HCT116 (cell line): Measurements from ENCODE around the gene POU5F2. TPM values are rescaled to one million over a fixed set of nuclear protein-coding genes. Genes with fewer than 3 reads are reported as not detected.

Experiments used
- ATAC-seq: fragments of 200-7000 bp; cut with Tn5 transposase; 2 replicates; pipeline ENCODE4 v1.9.1; 2020; ENCODE audit warnings: mild to moderate bottlenecking, moderate library complexity
- BruUV-seq: library from RNA; stranded (reverse); fragments of 400-500 nt; replicated peaks from 2 replicates; lab custom pipeline; 2021; lab: Mats Ljungman, UMichigan
- CTCF ChIA-PET: fragments of 300-600 bp; sonication (Branson Sonifier 250); formaldehyde crosslinking; loops from one replicate; lab custom pipeline; 2021; ENCODE audit warnings: antibody characterized with exemption; lab: Charles Lee
- POLR2A ChIA-PET: fragments of 300-600, 350-600 bp; sonication (Branson Sonifier 250); formaldehyde crosslinking; loops from one replicate; lab custom pipeline; 2021; ENCODE audit warnings: antibody characterized with exemption; lab: Charles Lee
- RAD21 ChIA-PET, 2 experiments: fragments of 300-600 bp; sonication (Branson Sonifier 250); formaldehyde crosslinking; loops; one replicate each; lab custom pipeline; 2023; ENCODE audit warnings: low total read pairs in 2 of 2; ENCODE audit not compliant: uncharacterized antibody in 2 of 2, unreplicated experiment in 2 of 2, low non-redundant PET in 1 of 2; lab: Charles Lee
- DNase-seq: peaks from one replicate; pipeline ENCODE4 v3.0.0-alpha.2; 2010; ENCODE audit warnings: low read depth, low spot score
- H2AFZ ChIP-seq: fragments of 200-600 bp; shearing (Covaris generic), sonication (generic); 2 replicates; pipeline ENCODE4 v1.6.1; 2017; ENCODE audit warnings: low read depth, mixed run types, mixed read lengths, antibody characterized with exemption, low read length; ENCODE audit not compliant: poor library complexity, severe bottlenecking
- H3K27ac ChIP-seq: 2 replicates; pipeline ENCODE4 v1.5.1; 2012; ENCODE audit warnings: low read depth, low read length
- H3K27me3 ChIP-seq: fragments of 200-600 bp; sonication (generic); 2 replicates; pipeline ENCODE4 v1.6.1; 2016; ENCODE audit warnings: mixed run types, low read length, mixed read lengths; ENCODE audit not compliant: insufficient read depth
- H3K36me3 ChIP-seq, 2 experiments: fragments of 200-500 bp in 1 of 2; fragments of 200-600 bp in 1 of 2; sonication (Bioruptor generic) in 1 of 2; sonication (generic) in 1 of 2; 2 replicates each; pipeline versions ENCODE4 v1.5.1 to v1.6.1; 2014 to 2016; ENCODE audit warnings: low read length in 2 of 2, inconsistent platforms in 1 of 2, mixed read lengths in 1 of 2, mixed run types in 1 of 2; ENCODE audit not compliant: insufficient read depth in 2 of 2, control insufficient read depth in 1 of 2
- H3K4me1 ChIP-seq, 2 experiments: fragments of 200-600 bp in 1 of 2; sonication (generic) in 1 of 2; 2 replicates each; pipeline versions ENCODE4 v1.5.1 to v1.6.1; 2012 to 2017; ENCODE audit warnings: low read length in 2 of 2, inconsistent platforms in 1 of 2, mild to moderate bottlenecking in 1 of 2, mixed read lengths in 1 of 2, mixed run types in 1 of 2, moderate library complexity in 1 of 2; ENCODE audit not compliant: insufficient read depth in 2 of 2, control insufficient read depth in 1 of 2
- H3K4me2 ChIP-seq: fragments of 200-600 bp; sonication (generic); 2 replicates; pipeline ENCODE4 v1.6.1; 2017; ENCODE audit warnings: mixed run types, low read length, mixed read lengths
- H3K4me3 ChIP-seq, 2 experiments: fragments of 200-600 bp in 1 of 2; sonication (generic) in 1 of 2; replicated peaks in 1 of 2; 2 replicates each; pipeline ENCODE4 v1.5.1; 2011 to 2016; ENCODE audit warnings: low read length in 2 of 2, control low read depth in 1 of 2, low read depth in 1 of 2, mild to moderate bottlenecking in 1 of 2, mixed read lengths in 1 of 2, mixed run types in 1 of 2
- H3K79me2 ChIP-seq: fragments of 200-600 bp; sonication (generic); 2 replicates; pipeline ENCODE4 v1.6.1; 2017; ENCODE audit warnings: mild to moderate bottlenecking, mixed run types, low read length, moderate library complexity, mixed read lengths; ENCODE audit not compliant: insufficient read depth
- H3K9ac ChIP-seq: fragments of 200-600 bp; sonication (generic); 2 replicates; pipeline ENCODE4 v1.6.1; 2016; ENCODE audit warnings: low read length, mixed read lengths
- H3K9me2 ChIP-seq: fragments of 200-600 bp; sonication (generic), shearing (Covaris generic); 2 replicates; pipeline ENCODE4 v1.6.1; 2017; ENCODE audit warnings: mixed run types, mild to moderate bottlenecking, moderate library complexity; ENCODE audit not compliant: insufficient read depth
- H3K9me3 ChIP-seq, 2 experiments: fragments of 200-500 bp in 1 of 2; fragments of 200-600 bp in 1 of 2; sonication (Bioruptor generic) in 1 of 2; sonication (generic) in 1 of 2; 2 replicates each; pipeline ENCODE4 v1.6.1; 2014 to 2017; ENCODE audit warnings: low read length in 2 of 2, mixed read lengths in 2 of 2, inconsistent platforms in 1 of 2, low read depth in 1 of 2, mild to moderate bottlenecking in 1 of 2, mixed run types in 1 of 2, moderate library complexity in 1 of 2; ENCODE audit not compliant: control insufficient read depth in 1 of 2, insufficient read depth in 1 of 2
- H4K20me1 ChIP-seq: fragments of 200-600 bp; sonication (generic), shearing (Covaris generic); 2 replicates; pipeline ENCODE4 v1.6.1; 2017; ENCODE audit warnings: mixed run types, mild to moderate bottlenecking, moderate library complexity; ENCODE audit not compliant: insufficient read depth
- CTCF ChIP-seq, 3 experiments: fragments of 200-600 bp in 1 of 3; sonication (generic) in 1 of 3; IDR thresholded peaks in 2 of 3; conservative IDR thresholded peaks in 1 of 3; 2 replicates each; pipeline ENCODE4 v1.5.1; 2012 to 2017; ENCODE audit warnings: low read depth in 2 of 3, low read length in 2 of 3, antibody characterized with exemption in 1 of 3, borderline replicate concordance in 1 of 3, control low read depth in 1 of 3, mild to moderate bottlenecking in 1 of 3, mixed read lengths in 1 of 3, mixed run types in 1 of 3, moderate library complexity in 1 of 3; ENCODE audit not compliant: insufficient read depth in 1 of 3
- POLR2A ChIP-seq: IDR thresholded peaks from 2 replicates; pipeline ENCODE4 v1.7.0; 2011; ENCODE audit warnings: borderline replicate concordance; ENCODE audit not compliant: insufficient read depth, insufficient read length; ENCODE audit errors: extremely low read depth
- SP1 ChIP-seq: IDR thresholded peaks from 2 replicates; pipeline ENCODE4 v1.6.1; 2012; ENCODE audit warnings: low read depth
- ZNF274 ChIP-seq: fragments of 200-500 bp; sonication (Bioruptor generic); IDR thresholded peaks from 2 replicates; pipeline ENCODE4 v1.6.1; 2014; ENCODE audit warnings: mild to moderate bottlenecking, low read depth, low read length, inconsistent platforms
- intact Hi-C: fragments of 100-400 bp; cut with micrococcal nuclease; formaldehyde crosslinking; loops from 2 replicates; pipeline ENCODE4 v1.10.0; 2022
- total RNA-seq: library from RNA; stranded (reverse); gene quantifications from one replicate; pipeline ENCODE4 v1.2.1, GENCODE V29; 2021; ENCODE audit not compliant: unreplicated experiment

Gene POU5F2
- total RNA-seq, 1 experiment from 2014 or later, result 0.44 TPM

- Histone ChIP-seq H3K4me1 (no peaks in the 10 kb centered on the region), H3K27me3 (no peaks in the 10 kb centered on the region), H3K4me2 (no peak overlapping the region), H4K20me1 (no peaks in the 10 kb centered on the region), H3K9me3 (no peaks in the 10 kb centered on the region), H3K27ac (no peak overlapping the region), H3K36me3 (no peaks in the 10 kb centered on the region), H3K4me3 (no peak overlapping the region), H3K79me2 (no peaks in the 10 kb centered on the region), H2AFZ (no peak overlapping the region), H3K9me2 (no peaks in the 10 kb centered on the region), H3K9ac (no peak overlapping the region)
- ChIA-PET RAD21 (no interaction called here), CTCF (no interaction called here), POLR2A (no interaction called here)
- no peak for DNase-seq
- TF ChIP-seq CTCF (IDR thresholded peaks at IDR 0.05 in 2 of 3, conservative IDR thresholded peaks at IDR 0.05 in 1 of 3; ENCODE audit: borderline replicate concordance in 1 of 3, insufficient read depth in 1 of 3, low read depth in 2 of 3, low read length in 2 of 3), result no peak
- BruUV-seq, result no TSS peak
- ATAC-seq, result no peak
- intact Hi-C loops, result no loop called here
These were observed 35.5 kb downstream of the POU5F2 start for GRCh38 chr5:93705896-93706295.

DNA sequence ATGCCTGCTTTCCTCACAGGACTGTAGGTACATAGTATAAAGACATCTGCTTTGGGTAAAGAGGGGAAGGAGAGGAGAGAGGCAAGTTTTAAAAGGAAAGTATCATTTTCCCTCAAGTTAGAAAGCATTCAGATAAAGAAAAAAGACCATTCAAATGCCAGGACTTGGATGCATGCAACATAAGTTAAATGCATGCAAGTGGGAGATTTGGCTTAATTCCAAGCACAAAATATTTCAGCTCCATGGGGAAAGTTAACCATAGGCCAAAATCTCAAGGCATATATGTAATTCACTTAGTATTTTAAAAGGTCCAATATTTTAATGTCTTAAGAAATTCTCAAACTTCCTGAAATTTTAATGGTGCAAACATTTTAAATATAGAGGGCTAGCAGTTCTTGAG lies 36.4 kb downstream of the POU5F2 start:
- Histone ChIP-seq H3K9me3 (no peaks in the 10 kb centered on the region), H4K20me1 (no peaks in the 10 kb centered on the region), H3K4me3 (no peak overlapping the region), H3K9ac (no peak overlapping the region), H3K27me3 (no peaks in the 10 kb centered on the region), H3K4me1 (no peaks in the 10 kb centered on the region), H3K9me2 (no peaks in the 10 kb centered on the region), H3K79me2 (no peaks in the 10 kb centered on the region), H3K27ac (no peak overlapping the region), H2AFZ (no peak overlapping the region), H3K4me2 (no peak overlapping the region), H3K36me3 (no peaks in the 10 kb centered on the region)
- DNase-seq (no peak), ATAC-seq (no peak)
- ChIA-PET RAD21 (no interaction called here), CTCF (no interaction called here), POLR2A (no interaction called here)
- intact Hi-C loops, result no loop called here
- BruUV-seq, result no TSS peak
- no peak for TF ChIP-seq SP1
- no peak for TF ChIP-seq POLR2A
- no peak for TF ChIP-seq ZNF274
